ENCODE measurements around the gene HOXB9. TPM values are rescaled to one million over a fixed set of nuclear protein-coding genes. Genes with fewer than 3 reads are reported as not detected.

HOXB9 gene
- total RNA-seq, 2 experiments from 2014 or later: not detected

- Histone ChIP-seq H3K9me2 (ENCODE audit: insufficient read depth, low read length) (no peaks in the 10 kb centered on the region), H4K20me1 (ENCODE audit: insufficient read depth, low read length) (no peaks in the 10 kb centered on the region), H3K79me2 (ENCODE audit: insufficient read depth, low read depth, low read length) (no peaks in the 10 kb centered on the region), H3K4me1 (ENCODE audit: insufficient read depth, low read length, poor library complexity, severe bottlenecking) (no peaks in the 10 kb centered on the region), H3K36me3 (ENCODE audit: insufficient read depth, low read length) (no peaks in the 10 kb centered on the region), H3K27ac (ENCODE audit: low read depth, low read length, poor library complexity, severe bottlenecking) (no peak overlapping the region), H3K4me3 (ENCODE audit: low read depth, low read length, poor library complexity, severe bottlenecking) (no peak overlapping the region), H3K9me3 (ENCODE audit: low read length) (no peaks in the 10 kb centered on the region), H3K4me2 (ENCODE audit: low read length) (no peak overlapping the region), H2AFZ (ENCODE audit: low read length) (no peak overlapping the region)
- CTCF ChIA-PET (ENCODE audit: unreplicated experiment): no interaction called here
- TF ChIP-seq EZH2phosphoT487 (IDR thresholded peaks at IDR 0.05; ENCODE audit: borderline replicate concordance, low read depth, low read length): no peak
- TF ChIP-seq CTCF (conservative IDR thresholded peaks at IDR 0.05; ENCODE audit: low read length): no peak
- BruUV-seq (replicated peaks): no TSS peak
- intact Hi-C loops (cut with micrococcal nuclease; ENCODE audit: unreplicated experiment): no loop called here
- POLR2A ChIA-PET: no interaction called here
- DNase-seq (ENCODE audit: low spot score): no peak
These were observed 19.6 kb upstream of the HOXB9 start for GRCh38 chr17:48645639-48646182.

GRCh38 chr17:48644910-48645557 is 18.9 kb upstream of the HOXB9 start:
- Histone ChIP-seq H3K79me2 (ENCODE audit: insufficient read depth, low read depth, low read length) (no peaks in the 10 kb centered on the region), H4K20me1 (ENCODE audit: insufficient read depth, low read length) (no peaks in the 10 kb centered on the region), H3K9me3 (ENCODE audit: low read length) (no peaks in the 10 kb centered on the region), H3K9me2 (ENCODE audit: insufficient read depth, low read length) (no peaks in the 10 kb centered on the region), H3K27ac (ENCODE audit: low read depth, low read length, poor library complexity, severe bottlenecking) (no peak overlapping the region), H3K4me2 (ENCODE audit: low read length) (no peak overlapping the region), H3K4me1 (ENCODE audit: insufficient read depth, low read length, poor library complexity, severe bottlenecking) (no peaks in the 10 kb centered on the region), H2AFZ (ENCODE audit: low read length) (no peak overlapping the region), H3K36me3 (ENCODE audit: insufficient read depth, low read length) (no peaks in the 10 kb centered on the region), H3K4me3 (ENCODE audit: low read depth, low read length, poor library complexity, severe bottlenecking) (no peak overlapping the region)
- CTCF ChIA-PET (ENCODE audit: unreplicated experiment): no interaction called here
- no TSS peak for BruUV-seq (replicated peaks)
- no peak for DNase-seq (ENCODE audit: low spot score)
- intact Hi-C loops (cut with micrococcal nuclease; ENCODE audit: unreplicated experiment): no loop called here
- no peak for TF ChIP-seq CTCF (conservative IDR thresholded peaks at IDR 0.05; ENCODE audit: low read length)
- no peak for TF ChIP-seq EZH2phosphoT487 (IDR thresholded peaks at IDR 0.05; ENCODE audit: borderline replicate concordance, low read depth, low read length)
- POLR2A ChIA-PET: no interaction called here

DNA sequence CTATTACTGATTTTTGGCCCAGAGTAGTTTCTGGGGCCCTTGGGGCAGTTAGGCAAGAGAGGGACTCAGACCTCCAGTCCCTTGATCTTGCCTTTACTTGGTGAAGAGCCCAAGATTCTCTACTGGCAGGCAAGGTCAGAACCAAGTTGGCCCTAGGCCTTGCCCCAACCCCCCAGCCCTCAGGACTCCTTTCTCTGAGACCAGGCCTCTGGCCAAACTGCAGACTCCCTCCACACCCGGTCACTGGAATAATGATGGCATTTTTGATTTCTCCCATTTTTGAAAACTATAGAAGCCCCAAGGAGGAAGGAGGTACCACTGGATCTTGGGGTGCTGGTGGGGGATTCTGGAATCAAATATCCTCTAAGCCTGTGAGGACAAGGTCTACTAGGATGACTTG is 18.0 kb upstream of the HOXB9 start:
- H3K4me2 ChIP-seq (ENCODE audit: low read length): no peak overlapping the region
- no peaks in the 10 kb centered on the region for H3K4me1 ChIP-seq (ENCODE audit: insufficient read depth, low read length, poor library complexity, severe bottlenecking)
- ChIA-PET POLR2A (no interaction called here), CTCF (ENCODE audit: unreplicated experiment) (no interaction called here)
- H3K36me3 ChIP-seq (ENCODE audit: insufficient read depth, low read length): no peaks in the 10 kb centered on the region
- no peak for DNase-seq (ENCODE audit: low spot score)
- no peaks in the 10 kb centered on the region for H3K9me2 ChIP-seq (ENCODE audit: insufficient read depth, low read length)
- H2AFZ ChIP-seq (ENCODE audit: low read length): no peak overlapping the region
- no peak for TF ChIP-seq CTCF (conservative IDR thresholded peaks at IDR 0.05; ENCODE audit: low read length)
- no peak for TF ChIP-seq EZH2phosphoT487 (IDR thresholded peaks at IDR 0.05; ENCODE audit: borderline replicate concordance, low read depth, low read length)
- no TSS peak for BruUV-seq (replicated peaks)
- no peak overlapping the region for H3K4me3 ChIP-seq (ENCODE audit: low read depth, low read length, poor library complexity, severe bottlenecking)
- H3K9me3 ChIP-seq (ENCODE audit: low read length): no peaks in the 10 kb centered on the region
- no peaks in the 10 kb centered on the region for H3K79me2 ChIP-seq (ENCODE audit: insufficient read depth, low read depth, low read length)
- no peak overlapping the region for H3K27ac ChIP-seq (ENCODE audit: low read depth, low read length, poor library complexity, severe bottlenecking)
- intact Hi-C loops (cut with micrococcal nuclease; ENCODE audit: unreplicated experiment): no loop called here
- no peaks in the 10 kb centered on the region for H4K20me1 ChIP-seq (ENCODE audit: insufficient read depth, low read length)
